B cell (primary cell): Measurements from ENCODE around the gene KCNH8. TPM values are rescaled to one million over a fixed set of nuclear protein-coding genes. Genes with fewer than 3 reads are reported as not detected.

Source experiments
- ATAC-seq: fragments of 200-7000 bp; cut with Tn5 transposase; one replicate; pipeline ENCODE4 v1.10.0; 2021; ENCODE audit warnings: low read depth, mild to moderate bottlenecking, moderate number of reproducible peaks, moderate library complexity
- CTCF ChIA-PET: fragments of 350-600 bp; sonication (Branson Sonifier 250); formaldehyde crosslinking; loops from one replicate; lab custom pipeline; 2021; ENCODE audit warnings: antibody characterized with exemption, inconsistent platforms; lab: Charles Lee
- POLR2A ChIA-PET: fragments of 350-600 bp; sonication (Branson Sonifier 250); formaldehyde crosslinking; loops from one replicate; lab custom pipeline; 2021; ENCODE audit warnings: antibody characterized with exemption; lab: Charles Lee
- DNase-seq: peaks from one replicate; pipeline ENCODE4 v3.0.0; 2013
- H2AFZ ChIP-seq: 2 replicates; pipeline ENCODE4 v1.6.1; 2012; ENCODE audit warnings: mild to moderate bottlenecking, low read depth, low read length; ENCODE audit not compliant: insufficient read depth, poor library complexity, severe bottlenecking
- H3K27ac ChIP-seq, 2 donors: 1 replicate in 1 of 2; 2 replicates in 1 of 2; pipeline ENCODE4 v1.5.1; 2012 to 2013; ENCODE audit warnings: low read length in 2 of 2, mild to moderate bottlenecking in 2 of 2, moderate library complexity in 1 of 2
- H3K27me3 ChIP-seq, 4 experiments: fragments of 200-600 bp in 1 of 4; sonication (generic) in 1 of 4; replicated peaks in 1 of 4; 1 replicate in 2 of 4; 2 replicates in 2 of 4; pipeline versions ENCODE4 v1.6.1 to v1.7.0; 2013 to 2016; ENCODE audit warnings: low read length in 3 of 4, mild to moderate bottlenecking in 2 of 4, mixed read lengths in 1 of 4, moderate library complexity in 1 of 4; ENCODE audit not compliant: insufficient read depth in 4 of 4, control insufficient read depth in 3 of 4; ENCODE audit errors: control extremely low read depth in 1 of 4
- H3K36me3 ChIP-seq, 2 experiments: replicated peaks in 1 of 2; 1 replicate in 1 of 2; 2 replicates in 1 of 2; pipeline versions ENCODE4 v1.6.1 to v1.7.1; 2013; ENCODE audit warnings: low read length in 1 of 2; ENCODE audit not compliant: insufficient read depth in 2 of 2, control insufficient read depth in 1 of 2; ENCODE audit errors: control extremely low read depth in 1 of 2, extremely low read depth in 1 of 2
- H3K4me1 ChIP-seq, 2 donors: fragments of 200-600 bp in 1 of 2; sonication (generic) in 1 of 2; 1 replicate in 1 of 2; 2 replicates in 1 of 2; pipeline versions ENCODE4 v1.5.1 to v1.6.1; 2013 to 2017; ENCODE audit warnings: low read length in 2 of 2; ENCODE audit not compliant: control insufficient read depth in 2 of 2, insufficient read depth in 2 of 2
- H3K4me2 ChIP-seq: replicated peaks from 2 replicates; pipeline ENCODE3; 2012; ENCODE audit warnings: mild to moderate bottlenecking, low read depth, low read length; ENCODE audit not compliant: poor library complexity, severe bottlenecking
- H3K4me3 ChIP-seq, 5 experiments: fragments of 200-600 bp in 1 of 5; sonication (generic) in 1 of 5; 1 replicate in 3 of 5; 2 replicates in 2 of 5; pipeline versions ENCODE4 v1.5.1 to v1.7.0; 2011 to 2016; ENCODE audit warnings: low read length in 4 of 5, mild to moderate bottlenecking in 4 of 5, low read depth in 2 of 5, control low read depth in 1 of 5, moderate library complexity in 1 of 5; ENCODE audit not compliant: insufficient read depth in 1 of 5; ENCODE audit errors: control extremely low read depth in 1 of 5, extremely low read depth in 1 of 5
- H3K79me2 ChIP-seq: fragments of 200-600 bp; sonication (generic); one replicate; pipeline ENCODE4 v1.6.0; 2016; ENCODE audit warnings: low read length; ENCODE audit not compliant: control insufficient read depth, insufficient read depth
- H3K9ac ChIP-seq: fragments of 200-600 bp; sonication (generic); 2 replicates; pipeline ENCODE4 v1.6.1; 2017; ENCODE audit warnings: mild to moderate bottlenecking, low read length, moderate library complexity
- H3K9me3 ChIP-seq, 3 donors: one replicate each; pipeline versions ENCODE4 v1.6.1 to v1.7.1; 2013; ENCODE audit warnings: low read length in 2 of 3; ENCODE audit not compliant: control insufficient read depth in 2 of 3, insufficient read depth in 1 of 3; ENCODE audit errors: control extremely low read depth in 1 of 3
- H4K20me1 ChIP-seq: 2 replicates; pipeline ENCODE4 v1.6.0; 2012; ENCODE audit warnings: mild to moderate bottlenecking, low read length; ENCODE audit not compliant: insufficient read depth, control insufficient read depth, poor library complexity, severe bottlenecking
- H3K27ac Mint-ChIP-seq: one replicate; pipeline ENCODE4 v1.8.0; 2021; ENCODE audit warnings: mixed read lengths
- H3K27me3 Mint-ChIP-seq: one replicate; pipeline ENCODE4 v1.8.0; 2021; ENCODE audit warnings: mixed read lengths
- H3K4me1 Mint-ChIP-seq: one replicate; pipeline ENCODE4 v1.8.0; 2021; ENCODE audit warnings: mixed read lengths
- H3K4me3 Mint-ChIP-seq: one replicate; pipeline ENCODE4 v1.8.0; 2021; ENCODE audit warnings: mixed read lengths
- H3K9me3 Mint-ChIP-seq: one replicate; pipeline ENCODE4 v1.8.0; 2022; ENCODE audit warnings: mixed read lengths; ENCODE audit not compliant: insufficient read depth
- EZH2 ChIP-seq: IDR thresholded peaks from 2 replicates; pipeline ENCODE4 v1.6.1; 2012; ENCODE audit warnings: borderline replicate concordance, low read depth, mild to moderate bottlenecking, moderate library complexity, low read length; ENCODE audit not compliant: insufficient read depth, poor library complexity, severe bottlenecking
- WGBS: methylation state at CpG from one replicate; pipeline ENCODE4 v1.1.5; 2013; ENCODE audit warnings: missing lambda C conversion rate; ENCODE audit not compliant: insufficient coverage; 5-methylcytosine and 5-hydroxymethylcytosine counted together
- intact Hi-C: fragments of 100-400 bp; cut with micrococcal nuclease; formaldehyde crosslinking; loops from one replicate; pipeline ENCODE4 v1.10.0; 2022
- polyA plus RNA-seq: library from polyadenylated mRNA; depleted of rRNA; stranded (reverse); fragments of >200 nt; gene quantifications from 2 replicates; pipeline ENCODE4 v1.2.3, GENCODE V29; 2012
- total RNA-seq, 2 donors: library from RNA; stranded (reverse); fragments of 120-200 nt in 1 of 2; gene quantifications; 1 replicate in 1 of 2; 2 replicates in 1 of 2; pipeline versions ENCODE4 v1.2.3 to v1.2.4, GENCODE V29; 2013 to 2022
- TF ChIP-seq, protein P1 (sequence below): fragments of 200-600 bp; IDR thresholded peaks from one replicate; pipeline ENCODE4 v1.8.0; 2022; ENCODE audit warnings: antibody characterized with exemption, mild to moderate bottlenecking

KCNH8 gene
- total and polyA plus RNA-seq, 2 donors (not counting 1 experiment from before 2014, with no cell fraction given) = 4.0 to 12.7 TPM

- CTCF ChIA-PET = interaction anchor here (1.3 to 4.5 kb wide), 3 partner anchors 13 to 651 kb away, joined by 3 to 24 read pairs (median 3); no protein-coding TSS in a partner anchor
- 100% methylated on average over 1 of the region's 2 CpGs for WGBS
- H3K9me3 ChIP-seq = no peaks in the 10 kb centered on the region
Observed at GRCh38 chr3:19215427-19215826, 67.1 kb downstream of the KCNH8 start.

DNA sequence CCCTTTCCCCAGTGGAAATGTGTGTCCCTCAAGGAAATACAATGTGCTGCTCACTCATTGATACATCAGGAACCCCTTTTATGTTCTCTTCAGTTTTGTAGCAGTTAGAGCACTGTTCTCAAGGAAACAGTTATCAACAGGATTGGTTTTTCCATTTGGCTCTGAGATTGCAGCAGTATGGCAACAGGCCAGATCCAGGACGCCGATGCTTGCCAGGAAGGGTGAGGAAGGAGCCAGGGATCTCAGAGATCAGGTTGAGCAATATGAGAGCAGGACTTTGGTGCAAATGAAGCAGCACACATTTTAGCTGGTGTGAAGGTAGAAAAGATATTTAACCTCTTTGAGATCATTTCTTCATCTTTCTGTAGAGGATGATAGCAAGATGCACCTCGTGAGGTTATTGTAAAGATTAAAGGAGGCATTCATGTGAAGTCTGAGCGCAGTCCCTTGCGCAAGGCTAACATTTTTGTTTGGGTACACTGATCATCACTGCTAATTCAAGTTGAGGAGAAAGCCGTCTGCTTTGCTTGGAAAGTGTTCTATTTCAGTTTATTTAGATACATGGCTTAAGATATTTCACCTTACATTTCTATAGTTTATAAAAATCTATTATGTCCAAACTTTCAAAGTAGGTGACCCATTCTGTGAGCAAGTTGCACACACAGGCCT, 68.5 kb downstream of the KCNH8 start:
- peaks cover 0 to 7% of the 10 kb centered on the region in 2 donors for H3K4me1 ChIP-seq
- no peak overlapping the region for H3K27ac ChIP-seq
- H2AFZ ChIP-seq = no peak overlapping the region
- no peaks in the 10 kb centered on the region for H3K27me3 ChIP-seq
- no peak overlapping the region for H3K4me3 Mint-ChIP-seq
- no peak overlapping the region for H3K4me2 ChIP-seq
- no peaks in the 10 kb centered on the region for H4K20me1 ChIP-seq
- WGBS = 100% methylated on average over 2 of the region's 6 CpGs
- H3K36me3 ChIP-seq = no peaks in the 10 kb centered on the region
- intact Hi-C loops = loop anchor here (10.0 kb wide), 1 partner anchor 128 kb away; no protein-coding TSS in a partner anchor
- no peak overlapping the region for H3K4me3 ChIP-seq
- no peak for TF ChIP-seq EZH2
- TF ChIP-seq, protein P1, sequence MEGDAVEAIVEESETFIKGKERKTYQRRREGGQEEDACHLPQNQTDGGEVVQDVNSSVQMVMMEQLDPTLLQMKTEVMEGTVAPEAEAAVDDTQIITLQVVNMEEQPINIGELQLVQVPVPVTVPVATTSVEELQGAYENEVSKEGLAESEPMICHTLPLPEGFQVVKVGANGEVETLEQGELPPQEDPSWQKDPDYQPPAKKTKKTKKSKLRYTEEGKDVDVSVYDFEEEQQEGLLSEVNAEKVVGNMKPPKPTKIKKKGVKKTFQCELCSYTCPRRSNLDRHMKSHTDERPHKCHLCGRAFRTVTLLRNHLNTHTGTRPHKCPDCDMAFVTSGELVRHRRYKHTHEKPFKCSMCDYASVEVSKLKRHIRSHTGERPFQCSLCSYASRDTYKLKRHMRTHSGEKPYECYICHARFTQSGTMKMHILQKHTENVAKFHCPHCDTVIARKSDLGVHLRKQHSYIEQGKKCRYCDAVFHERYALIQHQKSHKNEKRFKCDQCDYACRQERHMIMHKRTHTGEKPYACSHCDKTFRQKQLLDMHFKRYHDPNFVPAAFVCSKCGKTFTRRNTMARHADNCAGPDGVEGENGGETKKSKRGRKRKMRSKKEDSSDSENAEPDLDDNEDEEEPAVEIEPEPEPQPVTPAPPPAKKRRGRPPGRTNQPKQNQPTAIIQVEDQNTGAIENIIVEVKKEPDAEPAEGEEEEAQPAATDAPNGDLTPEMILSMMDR = no peak
- no peak overlapping the region for H3K27ac Mint-ChIP-seq
- ChIA-PET CTCF (interaction anchor here (1.5 kb wide), 1 partner anchor 650 kb away, joined by 3 read pairs; no protein-coding TSS in a partner anchor), POLR2A (no interaction called here)
- ATAC-seq = no peak
- H3K9ac ChIP-seq = no peak overlapping the region
- H3K27me3 Mint-ChIP-seq = no peaks in the 10 kb centered on the region
- peaks cover 4% of the 10 kb centered on the region for H3K4me1 Mint-ChIP-seq
- H3K79me2 ChIP-seq = no peaks in the 10 kb centered on the region
- no peak for DNase-seq
- H3K9me3 ChIP-seq = no peaks in the 10 kb centered on the region
- no peaks in the 10 kb centered on the region for H3K9me3 Mint-ChIP-seq

More at GRCh38 chr3:19215427-19215826, 67.1 kb downstream of the KCNH8 start:
- no peaks in the 10 kb centered on the region for H3K9me3 Mint-ChIP-seq
- H3K27ac ChIP-seq = no peak overlapping the region
- H3K4me1 ChIP-seq = peaks cover 0 to 7% of the 10 kb centered on the region in 2 donors
- H4K20me1 ChIP-seq = no peaks in the 10 kb centered on the region
- no peak for ATAC-seq
- H3K9ac ChIP-seq = no peak overlapping the region
- H2AFZ ChIP-seq = no peak overlapping the region
- no peaks in the 10 kb centered on the region for H3K27me3 ChIP-seq
- POLR2A ChIA-PET = no interaction called here
- no peaks in the 10 kb centered on the region for H3K36me3 ChIP-seq
- H3K27ac Mint-ChIP-seq = no peak overlapping the region
- TF ChIP-seq, protein P1 = no peak
- TF ChIP-seq EZH2 = no peak
- no peak overlapping the region for H3K4me3 ChIP-seq
- H3K79me2 ChIP-seq = no peaks in the 10 kb centered on the region
- H3K4me1 Mint-ChIP-seq = peaks cover 4% of the 10 kb centered on the region
- H3K4me3 Mint-ChIP-seq = no peak overlapping the region
- H3K27me3 Mint-ChIP-seq = no peaks in the 10 kb centered on the region
- DNase-seq = no peak
- H3K4me2 ChIP-seq = no peak overlapping the region
- intact Hi-C loops = loop anchor here (10.0 kb wide), 1 partner anchor 129 kb away; no protein-coding TSS in a partner anchor
